ENCODE results near the gene PLCD1.

- no peak for TF ChIP-seq CTCF (IDR thresholded peaks at IDR 0.05; ENCODE audit: insufficient read depth, low read depth, low read length)
- TF ChIP-seq EZH2 (IDR thresholded peaks at IDR 0.05; ENCODE audit: insufficient read depth, low read length) = no peak
Observed at GRCh38 chr3:37988931-37989525, 40.4 kb downstream of the PLCD1 start.
